Hepatocyte (in vitro differentiated cells): ENCODE measurements around the gene NTF3. TPM values are rescaled to one million over a fixed set of nuclear protein-coding genes. Genes with fewer than 3 reads are reported as not detected.

Experiments
- DNase-seq: peaks from one replicate; pipeline ENCODE4 v3.0.0-alpha.2; 2016; ENCODE audit warnings: low spot score
- H2AFZ ChIP-seq: fragments of 200-600 bp; sonication (generic); 2 replicates; pipeline ENCODE4 v1.6.0; 2016; ENCODE audit warnings: antibody characterized with exemption, mild to moderate bottlenecking
- H3K27ac ChIP-seq: fragments of 200-600 bp; sonication (generic); 2 replicates; pipeline ENCODE4 v1.5.1; 2016; ENCODE audit warnings: mild to moderate bottlenecking
- H3K27me3 ChIP-seq: fragments of 200-600 bp; sonication (generic); 2 replicates; pipeline ENCODE4 v1.6.1; 2016
- H3K36me3 ChIP-seq: fragments of 200-600 bp; sonication (generic); replicated peaks from 2 replicates; pipeline ENCODE4 v1.5.1; 2016; ENCODE audit warnings: low read depth; ENCODE audit not compliant: insufficient read depth
- H3K4me1 ChIP-seq: fragments of 200-600 bp; sonication (generic); 2 replicates; pipeline ENCODE4 v1.5.1; 2016; ENCODE audit warnings: mild to moderate bottlenecking, moderate library complexity; ENCODE audit not compliant: insufficient read depth
- H3K4me2 ChIP-seq: fragments of 200-600 bp; sonication (generic); 2 replicates; pipeline ENCODE4 v1.6.0; 2016
- H3K4me3 ChIP-seq: fragments of 200-600 bp; sonication (generic); 2 replicates; pipeline ENCODE4 v1.5.1; 2016; ENCODE audit warnings: mild to moderate bottlenecking
- H3K79me2 ChIP-seq: fragments of 200-600 bp; sonication (generic); 2 replicates; pipeline ENCODE4 v1.6.0; 2017; ENCODE audit warnings: mild to moderate bottlenecking
- H3K9me2 ChIP-seq: fragments of 200-600 bp; sonication (generic); replicated peaks from 2 replicates; pipeline ENCODE4 v1.6.0; 2017; ENCODE audit warnings: mild to moderate bottlenecking; ENCODE audit not compliant: insufficient read depth
- H3K9me3 ChIP-seq: fragments of 200-600 bp; sonication (generic); 2 replicates; pipeline ENCODE4 v1.5.1; 2016; ENCODE audit warnings: low read depth, mild to moderate bottlenecking
- H4K20me1 ChIP-seq: fragments of 200-600 bp; sonication (generic); 2 replicates; pipeline ENCODE4 v1.6.0; 2016; ENCODE audit warnings: mild to moderate bottlenecking; ENCODE audit not compliant: insufficient read depth, poor library complexity, severe bottlenecking
- CTCF ChIP-seq: fragments of 200-600 bp; sonication (generic); IDR thresholded peaks from 2 replicates; pipeline ENCODE4 v1.5.1; 2016; ENCODE audit warnings: antibody characterized with exemption, mild to moderate bottlenecking; ENCODE audit not compliant: poor library complexity
- EZH2 ChIP-seq: fragments of 200-600 bp; sonication (generic); IDR thresholded peaks from 2 replicates; pipeline ENCODE4 v1.6.1; 2016; ENCODE audit warnings: antibody characterized with exemption, mild to moderate bottlenecking, borderline replicate concordance
- EZH2phosphoT487 ChIP-seq: fragments of 200-600 bp; sonication (generic); IDR thresholded peaks from one replicate; pipeline ENCODE4 v1.6.1; 2018; ENCODE audit warnings: antibody characterized with exemption, mild to moderate bottlenecking, low read depth, moderate library complexity; ENCODE audit not compliant: unreplicated experiment, severe bottlenecking
- WGBS: methylation state at CpG from one replicate; pipeline ENCODE4 v1.1.6; 2016; ENCODE audit warnings: low lambda C conversion rate; ENCODE audit errors: missing lambda C conversion rate; 5-methylcytosine and 5-hydroxymethylcytosine counted together
- polyA plus RNA-seq: library from polyadenylated mRNA; unstranded; fragments of >200 nt; fragmentation: Nextera tagmentation; extraction: Ambion mirVana; gene quantifications from 2 replicates; pipeline ENCODE4 v1.2.1, GENCODE V29; 2016
- total RNA-seq: library from RNA; depleted of rRNA; stranded (reverse); fragments of >200 nt; gene quantifications from 2 replicates; pipeline ENCODE4 v1.2.3, GENCODE V29; 2014

Gene NTF3
- total and polyA plus RNA-seq, 2 experiments from 2014 or later = 5.0 to 7.1 TPM

- Histone ChIP-seq H3K36me3 (no peaks in the 10 kb centered on the region), H2AFZ (no peak overlapping the region), H3K4me1 (peaks cover 9% of the 10 kb centered on the region), H3K79me2 (no peaks in the 10 kb centered on the region), H3K9me3 (no peaks in the 10 kb centered on the region), H3K4me3 (no peak overlapping the region), H3K27me3 (no peaks in the 10 kb centered on the region), H4K20me1 (no peaks in the 10 kb centered on the region), H3K9me2 (no peaks in the 10 kb centered on the region), H3K4me2 (peak overlapping the region; percentile 43), H3K27ac (peak overlapping the region; percentile 86)
- DNase-seq = peak; percentile 58
- WGBS = 85% methylated on average over 6 of the region's 6 CpGs
- TF ChIP-seq EZH2phosphoT487 (no peak), CTCF (no peak), EZH2 (no peak)
Observed at GRCh38 chr12:5390174-5390799, 41.6 kb upstream of the NTF3 start.

GRCh38 chr12:5391653-5392052 lies 40.3 kb upstream of the NTF3 start:
- Histone ChIP-seq H3K4me3 (no peak overlapping the region), H3K27me3 (no peaks in the 10 kb centered on the region), H3K4me2 (no peak overlapping the region), H3K79me2 (no peaks in the 10 kb centered on the region), H3K9me2 (no peaks in the 10 kb centered on the region), H3K4me1 (peaks cover 9% of the 10 kb centered on the region), H2AFZ (no peak overlapping the region), H3K27ac (peak overlapping the region; percentile 86), H4K20me1 (no peaks in the 10 kb centered on the region), H3K36me3 (no peaks in the 10 kb centered on the region), H3K9me3 (no peaks in the 10 kb centered on the region)
- WGBS = 31% methylated on average over 2 of the region's 2 CpGs
- TF ChIP-seq CTCF (no peak), EZH2 (no peak), EZH2phosphoT487 (no peak)
- DNase-seq = peak; percentile 44

DNA sequence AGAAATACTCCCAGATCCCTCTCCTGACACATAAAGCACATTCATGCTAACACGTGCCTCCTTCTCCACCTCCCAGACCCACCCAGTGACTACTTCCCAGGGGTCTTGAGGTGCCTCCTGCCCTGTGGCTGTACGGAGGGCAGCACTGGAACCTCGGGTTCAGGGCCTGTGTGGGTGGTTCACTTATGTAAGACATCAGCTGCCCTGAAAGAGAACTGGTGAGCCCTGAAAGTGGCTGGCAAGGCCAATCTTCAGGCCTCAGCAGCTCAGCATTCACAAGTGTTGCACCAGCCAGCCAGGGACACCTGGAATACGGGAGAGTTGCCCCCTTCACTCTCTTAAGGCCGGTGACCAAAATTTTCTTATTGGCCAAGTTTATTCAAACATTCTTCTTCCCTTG lies 38.9 kb upstream of the NTF3 start:
- 92% methylated on average over 5 of the region's 5 CpGs for WGBS
- Histone ChIP-seq H3K9me3 (no peaks in the 10 kb centered on the region), H3K36me3 (no peaks in the 10 kb centered on the region), H3K79me2 (no peaks in the 10 kb centered on the region), H2AFZ (no peak overlapping the region), H3K9me2 (no peaks in the 10 kb centered on the region), H3K4me3 (no peak overlapping the region), H3K27me3 (no peaks in the 10 kb centered on the region), H4K20me1 (no peaks in the 10 kb centered on the region), H3K4me2 (no peak overlapping the region), H3K4me1 (peaks cover 9% of the 10 kb centered on the region), H3K27ac (no peak overlapping the region)
- TF ChIP-seq EZH2phosphoT487 = no peak
- TF ChIP-seq EZH2 = no peak
- no peak for TF ChIP-seq CTCF
- no peak for DNase-seq
